ENCODE results near the gene TRERF1.

TRERF1 gene

DNA sequence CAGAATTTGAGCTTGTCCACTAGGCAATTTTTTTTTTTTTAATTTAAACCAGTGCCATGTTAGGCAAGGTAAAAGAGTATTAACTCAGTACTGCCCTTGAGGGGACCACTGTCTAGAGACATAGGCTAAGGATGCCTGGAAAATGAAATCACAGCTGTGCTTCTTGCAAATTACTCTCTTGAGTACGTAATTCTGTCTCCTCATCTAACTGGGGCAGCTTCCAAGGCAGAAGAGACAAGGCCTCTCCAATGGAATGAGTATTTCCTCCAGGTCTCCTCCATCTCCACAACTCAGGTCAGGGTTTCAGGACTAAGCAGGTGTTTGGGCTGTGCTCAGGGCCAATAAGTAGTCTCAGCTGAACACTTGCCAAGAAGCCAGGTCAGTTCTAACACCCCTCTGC, 200.2 kb downstream of the TRERF1 start:
- DNase-seq (ENCODE audit: low spot score) = peak; percentile 23

DNA sequence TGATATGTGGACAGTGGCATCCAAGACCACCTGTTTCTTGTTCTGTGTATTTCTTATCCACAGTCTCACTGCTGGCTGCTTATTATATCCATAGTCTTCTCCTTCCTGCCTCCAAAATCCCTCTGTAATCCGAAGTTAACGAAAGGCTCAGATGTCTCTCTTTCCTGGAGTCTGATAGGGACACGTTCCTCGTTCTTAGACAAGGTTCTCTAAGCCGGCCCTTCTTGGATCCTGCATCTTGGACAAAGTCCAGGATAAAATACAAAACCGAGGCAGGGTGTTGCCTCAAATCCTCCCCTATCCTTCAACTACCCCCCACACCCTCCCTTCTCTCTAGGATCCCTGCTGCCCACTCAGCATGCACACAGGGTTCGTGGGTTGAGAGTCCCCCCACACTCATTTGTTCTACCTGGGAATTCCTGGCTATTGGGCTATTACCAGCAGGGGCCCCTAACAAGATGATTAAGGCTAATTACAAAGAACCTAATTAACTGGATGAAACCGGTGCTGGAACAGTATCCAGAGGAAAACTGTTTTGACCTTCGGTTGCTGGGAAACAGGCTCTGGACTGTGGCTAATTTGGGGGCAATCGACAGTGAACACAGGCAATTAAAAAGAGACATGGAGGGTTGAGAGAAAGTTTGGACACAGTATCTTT, 201.3 kb downstream of the TRERF1 start:
- DNase-seq (ENCODE audit: low spot score) = no peak

DNA sequence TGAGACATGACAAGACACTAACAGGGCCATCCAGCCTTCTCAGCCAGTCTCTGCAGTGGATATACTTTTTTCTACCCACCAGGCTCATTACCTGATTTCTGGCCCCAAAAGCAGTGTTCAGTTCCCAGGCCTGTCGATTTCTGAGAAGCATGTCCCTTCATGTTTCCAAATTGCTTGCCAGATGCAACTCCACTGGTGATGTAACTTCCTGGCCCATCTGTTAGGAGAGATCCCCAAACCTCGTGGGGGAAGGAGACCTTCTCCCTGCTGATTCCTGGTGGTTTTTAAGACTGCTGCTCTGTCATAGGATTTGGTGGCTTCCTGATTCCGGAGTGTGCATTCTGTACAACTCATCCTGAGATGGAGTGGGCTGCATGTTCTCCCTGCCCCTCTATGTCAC, 202.4 kb downstream of the TRERF1 start:
- DNase-seq (ENCODE audit: low spot score) = no peak

DNA sequence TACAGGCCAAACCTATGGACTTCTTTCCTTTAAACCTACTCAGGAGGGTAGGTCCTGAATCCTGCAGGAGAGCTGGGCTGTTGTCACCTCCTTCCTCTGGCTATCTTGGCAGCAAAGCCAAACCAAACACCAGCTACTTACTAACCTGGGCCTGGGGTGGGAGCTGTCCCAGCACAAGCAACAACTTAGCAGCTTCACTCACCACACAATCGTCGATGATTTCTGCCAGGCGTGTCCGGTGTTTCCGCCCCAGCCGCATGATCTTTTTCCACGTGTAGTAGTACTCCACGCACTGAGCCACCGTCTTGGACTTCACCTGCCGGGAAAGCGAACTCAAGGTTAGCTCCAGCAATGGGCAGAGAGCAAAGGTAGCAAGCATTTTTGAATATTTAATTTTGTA, 208.7 kb downstream of the TRERF1 start:
- no peak for DNase-seq (ENCODE audit: low spot score)

DNA sequence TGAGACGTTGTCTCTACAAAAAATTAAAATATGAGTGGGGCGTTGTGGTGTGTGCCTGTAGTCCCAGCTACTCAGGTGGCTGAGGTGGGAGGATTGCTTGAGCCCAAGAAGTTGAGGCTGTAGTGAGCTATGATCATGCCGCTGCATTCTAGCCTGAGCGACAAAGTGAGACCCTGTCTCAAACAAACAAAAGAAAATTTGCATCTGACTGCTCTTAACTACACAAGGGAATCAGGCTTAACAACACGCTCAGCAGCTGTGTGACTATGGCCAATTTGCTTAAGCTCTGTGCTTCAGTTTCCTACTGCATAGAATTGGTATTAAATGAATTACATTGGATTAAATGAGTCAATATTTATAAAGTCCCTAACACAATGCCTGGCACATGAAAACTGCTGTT, 209.8 kb downstream of the TRERF1 start:
- no peak for DNase-seq (ENCODE audit: low spot score)

DNA sequence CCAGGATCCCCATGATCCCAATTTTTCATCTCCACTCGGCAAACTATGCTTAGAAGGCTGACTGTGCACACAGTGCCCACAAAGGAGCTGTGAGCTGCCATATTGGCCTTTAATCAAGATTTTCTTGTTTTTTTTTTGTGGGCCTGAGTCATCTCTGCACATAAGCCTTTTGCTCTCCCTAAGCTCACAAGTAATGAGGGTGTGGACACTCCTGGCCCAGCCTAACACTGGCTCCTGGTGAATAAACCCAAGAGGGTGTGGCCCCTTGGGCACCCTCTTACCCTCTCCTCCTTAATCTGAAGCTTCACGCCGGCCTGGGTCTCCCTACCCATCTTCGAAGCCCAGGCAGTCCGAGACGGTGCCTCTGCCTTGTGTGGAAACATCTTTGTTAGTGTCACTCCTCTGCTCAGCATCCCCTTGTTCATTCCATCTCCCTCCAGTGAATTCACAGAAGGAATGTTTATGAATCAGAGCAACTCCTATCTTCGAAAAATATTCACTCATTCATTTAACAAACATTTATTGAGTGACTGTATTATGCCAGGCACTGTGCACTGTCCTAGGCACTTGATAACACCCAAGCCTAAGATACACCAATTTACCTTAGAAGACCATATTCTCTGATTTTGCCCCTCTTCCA, 211.9 kb downstream of the TRERF1 start:
- peak; percentile 64 for DNase-seq (ENCODE audit: low spot score)

DNA sequence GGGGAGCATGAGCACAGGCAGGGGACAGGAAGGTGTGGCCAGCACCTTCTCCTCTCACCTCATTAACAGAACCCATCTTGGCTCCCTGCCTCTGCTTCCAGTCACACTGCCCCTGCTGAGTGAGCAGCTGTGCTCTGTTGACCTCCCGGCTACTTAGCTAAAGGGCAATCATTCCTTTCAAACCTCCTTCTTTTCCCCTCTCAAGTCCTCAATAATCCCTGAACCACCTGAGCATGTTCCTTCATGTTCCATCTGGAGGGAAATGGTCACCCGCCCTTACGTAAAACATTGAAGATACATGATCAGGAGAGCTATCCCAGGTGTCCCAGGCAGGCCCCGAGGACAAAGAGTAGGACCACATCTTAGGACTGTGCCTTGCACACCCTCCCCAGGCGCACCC, 212.4 kb downstream of the TRERF1 start:
- DNase-seq (ENCODE audit: low spot score) = no peak

DNA sequence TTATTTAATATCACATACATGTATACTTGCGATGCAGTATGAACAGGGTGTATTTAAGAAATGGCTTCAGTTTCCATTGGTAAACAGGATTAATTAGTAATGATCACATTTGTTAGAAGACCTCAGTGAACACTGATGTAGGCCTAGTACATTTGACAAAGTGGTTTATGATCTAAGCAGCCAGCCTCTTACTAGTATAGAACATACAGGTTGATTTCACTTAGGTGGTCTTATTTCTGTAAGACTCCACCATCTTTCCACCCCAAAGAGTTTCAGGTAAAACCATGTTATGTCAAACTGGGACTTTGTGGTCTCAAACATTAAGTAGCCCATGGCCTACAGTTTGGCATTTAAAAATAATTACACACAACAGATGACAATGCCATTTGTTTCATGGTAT, 213.9 kb downstream of the TRERF1 start:
- no peak for DNase-seq (ENCODE audit: low spot score)

DNA sequence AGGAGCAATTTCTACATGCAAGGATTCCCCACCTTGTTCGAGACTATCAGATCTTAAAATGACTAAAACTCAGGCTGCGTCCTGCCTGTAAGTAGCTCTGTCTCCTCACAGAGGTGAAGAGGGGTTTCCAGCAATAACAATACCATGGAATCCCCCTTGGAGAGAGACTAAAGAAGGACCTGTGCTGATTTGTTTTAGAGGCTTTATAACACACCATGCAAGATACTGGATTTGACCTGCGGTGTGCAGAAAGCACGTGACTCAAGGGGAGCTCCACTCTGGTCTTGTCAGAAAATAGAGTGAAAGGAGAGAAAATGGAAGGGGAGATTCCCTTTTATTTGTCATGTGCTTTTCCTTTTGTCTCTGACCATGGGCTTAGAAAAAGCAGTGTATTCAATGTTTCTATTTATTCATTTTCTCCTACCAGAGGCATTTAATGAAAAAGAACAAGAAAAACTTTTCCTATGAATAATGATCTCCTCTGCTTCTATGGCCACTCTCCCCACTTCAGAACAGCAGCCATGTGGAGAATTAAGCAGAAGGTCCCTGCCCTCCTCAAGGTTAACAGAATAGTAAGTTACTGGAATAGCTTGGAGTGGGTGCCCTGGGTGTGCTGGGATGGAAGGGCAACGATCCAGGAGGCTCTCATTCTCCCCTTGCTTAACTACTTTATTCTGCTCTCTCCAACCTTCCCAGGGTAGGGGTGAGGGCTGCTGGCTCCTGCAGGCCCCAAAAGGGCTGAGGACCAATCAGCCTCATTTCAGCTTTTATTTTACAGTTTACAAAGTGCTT, 214.8 kb downstream of the TRERF1 start:
- no peak for DNase-seq (ENCODE audit: low spot score)

DNA sequence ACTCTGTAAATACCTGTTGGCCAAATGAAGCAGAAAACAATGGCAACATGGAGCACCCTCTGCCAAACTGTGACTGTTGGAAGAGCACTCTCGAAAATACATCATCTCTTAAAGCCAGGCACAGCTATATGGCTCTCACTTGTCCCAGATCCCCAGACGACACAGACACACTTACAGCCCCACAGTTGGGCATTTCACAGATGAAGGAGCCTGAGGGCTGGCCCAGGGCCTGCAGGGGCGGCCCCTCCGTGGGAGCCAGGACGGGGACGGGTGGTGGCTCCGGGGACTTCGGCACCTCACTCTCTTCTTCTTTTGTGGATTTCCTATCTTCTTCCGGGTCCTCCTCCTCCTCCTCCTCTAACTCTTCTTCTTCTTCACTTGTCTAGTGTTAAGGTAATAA, 215.7 kb downstream of the TRERF1 start:
- DNase-seq (ENCODE audit: low spot score) = no peak

DNA sequence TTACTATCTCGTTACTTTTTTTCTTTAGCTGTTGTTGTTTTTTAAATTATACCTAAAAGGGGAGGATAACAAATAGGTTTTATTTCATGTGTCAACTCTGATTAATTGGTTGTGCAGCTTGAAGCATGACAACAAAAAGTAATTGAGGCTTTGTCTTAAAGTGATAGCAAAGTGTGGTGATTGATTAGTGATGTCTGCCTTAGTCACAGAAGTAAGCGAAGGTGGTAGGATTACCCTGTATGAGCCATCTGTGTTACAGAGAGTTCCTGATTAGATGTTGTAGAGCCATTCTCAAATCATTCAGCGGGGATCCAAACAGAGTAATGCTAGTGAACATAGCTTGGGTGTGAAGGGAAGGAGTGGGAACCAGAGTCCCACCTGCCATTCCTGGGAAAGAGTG, 219.7 kb downstream of the TRERF1 start:
- DNase-seq (ENCODE audit: low spot score) = no peak

DNA sequence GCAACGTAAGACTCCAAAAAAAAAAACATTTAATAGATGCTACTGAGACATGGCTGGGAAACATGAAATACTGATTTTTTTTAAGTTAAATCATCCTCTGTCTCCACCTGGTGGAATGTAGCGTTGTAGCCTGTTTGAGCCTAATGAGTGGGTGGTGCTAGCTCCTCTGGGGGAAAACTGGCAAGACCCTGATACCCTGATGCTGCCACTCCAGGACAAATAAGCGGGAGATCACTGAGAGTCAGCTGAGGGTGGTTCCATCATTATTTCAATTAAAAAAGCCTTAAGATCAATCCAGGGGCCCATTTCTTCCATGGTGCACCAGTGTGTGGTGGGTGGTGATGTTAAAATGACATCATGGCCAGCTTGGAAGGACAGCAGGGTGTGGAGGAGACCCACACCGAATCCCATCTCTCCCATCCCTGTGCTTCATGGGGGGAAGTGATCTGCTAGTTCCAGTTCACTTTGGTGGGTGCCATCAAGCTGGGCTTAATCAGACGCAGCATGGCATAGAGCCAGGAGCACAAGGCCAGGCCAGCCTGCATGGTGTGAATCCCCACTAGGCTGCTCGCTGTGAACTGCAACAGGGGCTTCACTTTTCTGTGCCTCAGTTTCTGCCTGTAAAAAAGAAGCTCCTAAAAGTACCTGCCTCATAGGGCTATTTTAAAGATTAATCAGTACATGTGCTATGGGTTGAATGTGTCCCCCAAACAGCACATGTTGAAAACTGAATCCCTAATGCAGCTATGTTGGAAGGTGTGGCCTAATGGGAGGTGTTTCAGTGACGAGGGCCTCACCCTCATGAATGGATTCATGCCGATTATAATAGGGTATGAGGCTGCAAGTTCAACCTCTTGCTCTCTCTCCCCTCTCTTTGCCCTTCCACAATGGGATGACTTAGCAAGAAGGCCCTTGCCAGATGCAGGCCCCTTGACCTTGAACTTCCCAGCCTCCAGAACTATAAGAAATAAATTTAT, 221.1 kb downstream of the TRERF1 start:
- DNase-seq (ENCODE audit: low spot score) = peak; percentile 30

DNA sequence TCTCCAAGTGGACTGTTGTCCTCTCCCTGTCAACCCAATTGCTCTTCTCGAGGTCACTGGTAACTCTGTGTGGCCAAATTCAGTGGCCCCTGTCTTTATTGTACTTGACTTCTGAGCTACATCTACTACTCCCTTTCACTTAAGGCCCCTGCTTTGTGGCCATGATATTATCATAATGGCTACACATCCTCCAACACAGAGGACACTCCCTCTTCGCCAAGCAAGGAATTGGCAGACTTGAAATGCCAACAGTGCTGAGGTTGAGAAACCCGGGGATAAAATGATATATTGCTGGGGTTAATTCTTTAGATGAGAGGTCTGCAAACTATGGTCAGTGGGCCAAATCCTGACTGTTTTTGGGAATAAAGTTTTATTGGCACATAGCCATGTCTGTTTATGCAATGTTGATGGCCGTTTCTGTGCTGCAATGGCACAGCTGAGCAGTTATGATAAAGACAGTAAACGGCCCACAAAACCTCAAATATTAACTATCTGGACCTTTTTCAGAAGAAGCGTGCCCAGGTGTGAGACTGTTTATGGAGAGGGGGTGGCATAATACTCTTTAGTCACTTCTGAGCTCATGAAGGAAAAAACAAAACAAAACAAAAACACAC, 222.1 kb downstream of the TRERF1 start:
- DNase-seq (ENCODE audit: low spot score) = no peak

DNA sequence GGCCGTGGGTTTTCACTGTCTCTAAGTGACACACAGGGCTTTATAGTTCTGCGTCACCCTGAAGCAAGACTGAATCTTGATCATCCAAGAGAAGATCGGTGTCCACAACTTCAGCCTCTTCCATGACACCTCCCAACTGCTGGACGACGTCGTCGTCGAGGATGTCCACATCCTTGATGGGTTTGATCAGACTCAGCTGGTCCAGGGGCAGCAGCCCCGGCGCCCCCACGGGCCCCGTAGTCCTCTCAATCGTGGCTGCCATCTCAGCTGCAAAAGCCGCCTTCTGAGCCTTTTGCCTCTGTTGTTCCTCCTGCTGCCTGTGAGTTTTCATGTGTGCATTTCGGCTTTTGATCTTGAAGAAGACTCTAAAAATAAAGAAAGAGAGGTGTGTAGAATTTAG, 223.4 kb downstream of the TRERF1 start:
- no peak for DNase-seq (ENCODE audit: low spot score)

DNA sequence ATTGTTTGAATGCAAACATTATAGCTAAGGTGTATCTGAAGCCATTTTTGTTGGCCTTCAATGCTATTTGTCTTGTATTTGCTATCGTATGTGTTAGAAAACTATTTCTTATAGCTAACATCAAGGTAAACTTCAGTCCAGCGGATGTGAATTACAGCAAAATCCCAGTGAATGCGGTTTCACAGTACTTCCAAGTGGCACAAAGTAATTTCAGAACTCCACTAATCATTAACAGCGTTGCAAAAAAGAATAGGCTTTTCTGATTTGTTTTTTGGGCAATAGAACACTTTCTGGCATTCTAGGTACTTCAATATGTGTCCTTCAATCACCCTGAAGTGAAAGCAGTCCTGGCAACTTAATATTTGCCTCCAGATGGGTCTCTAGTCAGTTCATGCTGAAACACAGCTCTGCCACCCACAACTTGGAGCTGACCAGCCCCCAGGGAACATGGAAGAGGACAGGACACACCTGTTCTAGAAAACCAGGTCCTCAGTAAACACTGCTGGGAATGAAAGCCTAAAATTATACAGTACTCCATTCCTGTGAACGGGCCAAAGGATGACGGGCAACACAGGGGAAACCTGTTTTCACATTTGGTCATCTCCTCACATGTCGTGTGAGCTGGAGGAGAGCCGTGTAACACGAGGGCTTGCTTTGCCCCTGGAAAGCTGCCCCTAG, 224.4 kb downstream of the TRERF1 start:
- no peak for DNase-seq (ENCODE audit: low spot score)

DNA sequence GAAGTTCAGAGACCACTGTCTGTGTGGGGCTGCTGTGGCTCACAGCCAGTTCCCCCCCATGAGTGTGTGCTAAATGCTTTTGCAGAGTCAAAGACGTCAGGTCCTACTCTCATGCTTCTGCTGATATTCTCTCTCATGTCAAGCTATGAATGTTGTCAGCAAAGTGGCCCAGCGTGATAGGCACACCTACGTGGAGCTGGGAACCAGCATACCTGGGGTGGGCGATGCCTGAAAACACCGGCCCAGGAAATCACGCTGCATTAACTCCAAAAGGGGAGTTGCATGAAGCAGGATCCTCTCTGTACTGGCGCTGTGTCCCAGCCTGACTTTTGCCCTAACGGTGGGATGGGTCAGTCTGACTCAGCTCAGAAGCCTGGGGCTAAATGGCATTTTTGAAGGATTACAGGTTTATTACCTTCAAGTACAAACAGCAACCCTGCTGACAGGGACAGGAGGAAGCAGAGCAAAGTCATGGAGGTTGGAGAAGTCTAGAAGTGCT, 225.0 kb downstream of the TRERF1 start:
- peak; percentile 44 for DNase-seq (ENCODE audit: low spot score)

DNA sequence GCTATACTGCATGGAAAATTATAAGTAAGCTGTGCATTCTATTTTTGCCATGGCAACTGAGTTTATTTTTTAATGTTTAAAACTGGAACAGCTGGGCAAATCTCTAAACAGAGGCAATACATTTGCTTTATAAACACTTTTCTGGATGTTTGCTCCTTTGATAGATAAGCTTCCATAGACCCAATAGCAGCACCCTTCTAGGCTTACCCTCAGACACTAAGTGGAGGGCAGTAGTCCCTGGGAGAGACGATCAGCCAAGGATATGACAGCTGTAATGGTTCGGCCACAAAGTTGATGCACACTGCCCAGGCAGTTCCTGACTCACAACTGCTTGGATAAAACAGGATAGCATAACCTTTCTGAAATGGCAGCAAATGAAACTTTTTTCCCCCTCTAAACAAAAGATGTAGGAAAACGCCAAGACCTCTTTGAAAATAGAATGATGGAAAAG, 225.5 kb downstream of the TRERF1 start:
- peak; percentile 60 for DNase-seq (ENCODE audit: low spot score)

DNA sequence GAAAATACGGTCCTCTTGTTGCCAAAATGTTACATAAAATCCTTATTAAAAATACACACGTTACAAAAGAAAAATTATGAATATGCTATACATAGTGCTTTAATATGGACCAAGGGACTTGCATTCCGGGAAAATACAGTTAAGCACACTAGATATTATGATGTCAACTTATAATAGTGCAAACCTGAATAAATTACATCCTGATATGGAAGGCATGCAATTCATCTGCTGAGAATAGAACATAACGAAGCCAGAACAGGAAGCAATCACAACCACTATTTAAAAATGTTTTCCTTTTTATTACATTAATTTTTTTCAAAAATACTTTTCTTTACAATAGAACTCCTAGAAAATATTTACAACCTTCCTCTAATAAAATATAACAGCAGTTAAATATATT, 226.3 kb downstream of the TRERF1 start:
- no peak for DNase-seq (ENCODE audit: low spot score)

DNA sequence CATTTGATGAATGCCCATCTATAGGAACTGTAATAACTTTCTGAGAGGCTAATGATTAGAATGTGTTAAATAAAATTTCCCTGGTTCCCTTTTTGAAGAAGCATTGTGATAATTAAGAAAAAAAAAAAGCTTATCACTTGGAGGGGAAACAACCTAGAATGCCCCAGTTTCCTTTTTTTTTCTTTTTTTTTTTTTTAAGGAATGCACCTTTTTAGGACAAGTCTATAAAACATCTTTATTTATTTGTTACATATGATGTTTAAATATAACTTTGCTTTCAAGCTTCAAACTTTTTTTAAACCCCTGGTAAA, 226.7 kb downstream of the TRERF1 start:
- DNase-seq (ENCODE audit: low spot score) = no peak

DNA sequence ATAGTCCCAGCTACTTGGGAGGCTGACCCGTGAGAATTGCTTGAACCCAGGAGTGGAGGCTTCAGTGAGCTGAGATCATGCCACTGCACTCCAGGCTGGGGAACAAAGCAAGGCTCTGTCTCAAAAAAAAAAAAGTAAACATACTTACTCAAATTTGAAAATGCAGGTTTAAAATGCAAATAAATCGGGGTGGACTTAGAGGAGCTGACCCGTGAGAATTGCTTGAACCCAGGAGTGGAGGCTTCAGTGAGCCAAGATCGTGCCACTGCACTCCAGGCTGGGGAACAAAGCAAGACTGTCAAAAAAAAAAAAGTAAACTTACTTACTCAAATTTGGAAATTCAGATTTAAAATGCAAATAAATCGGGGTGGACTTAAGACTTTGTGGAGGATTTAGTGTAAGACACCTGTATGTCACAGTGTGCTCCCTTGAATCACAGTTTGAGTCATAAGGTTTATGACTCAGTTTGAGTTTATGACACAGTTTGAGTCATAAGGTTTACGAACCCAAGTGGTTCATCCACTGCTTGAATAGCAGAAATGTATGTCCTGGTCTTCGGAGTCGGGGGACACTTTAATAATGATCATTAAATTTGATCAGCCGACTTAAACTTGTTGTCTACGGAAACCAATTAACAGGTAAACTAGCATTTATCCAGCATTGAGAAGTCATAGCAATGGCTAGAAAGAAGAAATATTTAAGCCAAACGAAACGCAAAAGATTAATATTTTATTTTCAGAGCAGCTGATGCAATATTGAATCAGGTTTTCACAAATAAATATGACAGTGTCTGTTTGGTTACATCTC, 227.3 kb downstream of the TRERF1 start:
- DNase-seq (ENCODE audit: low spot score) = peak; percentile 41
